Osteocyte (in vitro differentiated cells): Measurements from ENCODE around the gene MIS18A. TPM values are rescaled to one million over a fixed set of nuclear protein-coding genes. Genes with fewer than 3 reads are reported as not detected.
A peak's percentile ranks its signal among the peaks of the same experiment; 100 is the strongest.

Experiments used
- DNase-seq: peaks from one replicate; pipeline ENCODE4 v3.0.0; 2021; ENCODE audit warnings: mixed read lengths; ENCODE audit not compliant: unreplicated experiment; ENCODE audit errors: extremely low spot score
- H3K27ac Mint-ChIP-seq: one replicate; pipeline ENCODE4 v1.8.0; 2021; ENCODE audit warnings: mild to moderate bottlenecking, mixed read lengths; ENCODE audit not compliant: unreplicated experiment
- H3K27me3 Mint-ChIP-seq: one replicate; pipeline ENCODE4 v1.8.0; 2021; ENCODE audit warnings: mixed read lengths; ENCODE audit not compliant: unreplicated experiment
- H3K36me3 Mint-ChIP-seq: one replicate; pipeline ENCODE4 v1.8.0; 2021; ENCODE audit warnings: mixed read lengths; ENCODE audit not compliant: unreplicated experiment
- H3K4me1 Mint-ChIP-seq: one replicate; pipeline ENCODE4 v1.8.0; 2021; ENCODE audit warnings: mixed read lengths; ENCODE audit not compliant: unreplicated experiment
- H3K4me3 Mint-ChIP-seq: one replicate; pipeline ENCODE4 v1.8.0; 2021; ENCODE audit warnings: mild to moderate bottlenecking, moderate library complexity, mixed read lengths; ENCODE audit not compliant: unreplicated experiment
- H3K9me3 Mint-ChIP-seq: one replicate; pipeline ENCODE4 v1.8.0; 2021; ENCODE audit warnings: mixed read lengths; ENCODE audit not compliant: unreplicated experiment
- total RNA-seq: library from RNA; stranded (reverse); gene quantifications from 2 replicates; pipeline ENCODE4 v1.2.1, GENCODE V29; 2021
- TF ChIP-seq, protein P1 (sequence below): fragments of 200-600 bp; sonication (generic); IDR thresholded peaks from 2 replicates; pipeline ENCODE4 v1.5.0; 2021; ENCODE audit warnings: antibody characterized with exemption, mild to moderate bottlenecking, moderate library complexity

Gene MIS18A
- total RNA-seq, 1 donor from 2014 or later = 7.2 TPM

DNA sequence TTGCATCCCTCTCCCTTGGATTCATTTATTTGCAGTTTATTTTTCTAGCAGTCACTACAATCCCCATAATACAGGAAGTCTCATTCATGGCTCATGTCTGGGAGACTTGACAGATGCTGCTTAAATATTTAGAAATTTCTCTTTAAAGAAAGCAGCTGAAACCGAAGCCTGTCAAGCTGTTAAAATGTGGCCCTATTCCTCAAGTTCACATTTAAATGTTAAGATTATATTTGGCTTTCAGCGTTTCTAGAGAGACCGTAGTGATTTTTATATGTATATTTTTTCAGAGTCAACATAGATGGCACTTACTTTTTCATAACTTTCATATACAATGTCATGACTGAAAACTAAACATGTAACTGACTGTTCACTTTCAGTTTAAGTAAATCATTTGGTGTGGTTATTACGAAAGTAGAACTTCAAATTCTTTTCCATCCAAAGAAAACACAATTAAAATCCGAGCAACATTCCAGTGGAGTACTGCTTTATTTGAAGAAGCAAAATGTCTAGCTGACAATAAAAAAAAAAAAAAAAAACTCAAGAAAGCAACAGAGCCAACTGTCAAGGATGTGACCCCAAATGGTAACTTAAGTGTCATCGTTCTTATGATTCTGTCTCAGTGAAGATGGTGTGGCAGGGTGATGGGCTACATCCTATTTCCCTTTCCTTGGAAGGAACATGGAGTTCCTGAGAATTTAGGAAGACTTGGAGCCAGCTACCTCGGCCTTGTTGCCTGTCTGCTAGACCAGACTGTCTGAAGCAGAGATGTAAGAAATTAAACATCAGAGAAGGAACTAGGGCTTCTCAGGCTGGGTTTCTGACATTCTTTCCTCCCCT, 37.8 kb downstream of the MIS18A start:
- Mint-ChIP-seq H3K36me3 (no peaks in the 10 kb centered on the region), H3K27me3 (peaks cover 13% of the 10 kb centered on the region), H3K9me3 (no peaks in the 10 kb centered on the region), H3K4me3 (peak overlapping the region; percentile 31), H3K27ac (peak overlapping the region; percentile 75), H3K4me1 (peaks cover 27% of the 10 kb centered on the region)
- DNase-seq = peak; percentile 13
- TF ChIP-seq, protein P1, sequence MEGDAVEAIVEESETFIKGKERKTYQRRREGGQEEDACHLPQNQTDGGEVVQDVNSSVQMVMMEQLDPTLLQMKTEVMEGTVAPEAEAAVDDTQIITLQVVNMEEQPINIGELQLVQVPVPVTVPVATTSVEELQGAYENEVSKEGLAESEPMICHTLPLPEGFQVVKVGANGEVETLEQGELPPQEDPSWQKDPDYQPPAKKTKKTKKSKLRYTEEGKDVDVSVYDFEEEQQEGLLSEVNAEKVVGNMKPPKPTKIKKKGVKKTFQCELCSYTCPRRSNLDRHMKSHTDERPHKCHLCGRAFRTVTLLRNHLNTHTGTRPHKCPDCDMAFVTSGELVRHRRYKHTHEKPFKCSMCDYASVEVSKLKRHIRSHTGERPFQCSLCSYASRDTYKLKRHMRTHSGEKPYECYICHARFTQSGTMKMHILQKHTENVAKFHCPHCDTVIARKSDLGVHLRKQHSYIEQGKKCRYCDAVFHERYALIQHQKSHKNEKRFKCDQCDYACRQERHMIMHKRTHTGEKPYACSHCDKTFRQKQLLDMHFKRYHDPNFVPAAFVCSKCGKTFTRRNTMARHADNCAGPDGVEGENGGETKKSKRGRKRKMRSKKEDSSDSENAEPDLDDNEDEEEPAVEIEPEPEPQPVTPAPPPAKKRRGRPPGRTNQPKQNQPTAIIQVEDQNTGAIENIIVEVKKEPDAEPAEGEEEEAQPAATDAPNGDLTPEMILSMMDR = no peak

DNA sequence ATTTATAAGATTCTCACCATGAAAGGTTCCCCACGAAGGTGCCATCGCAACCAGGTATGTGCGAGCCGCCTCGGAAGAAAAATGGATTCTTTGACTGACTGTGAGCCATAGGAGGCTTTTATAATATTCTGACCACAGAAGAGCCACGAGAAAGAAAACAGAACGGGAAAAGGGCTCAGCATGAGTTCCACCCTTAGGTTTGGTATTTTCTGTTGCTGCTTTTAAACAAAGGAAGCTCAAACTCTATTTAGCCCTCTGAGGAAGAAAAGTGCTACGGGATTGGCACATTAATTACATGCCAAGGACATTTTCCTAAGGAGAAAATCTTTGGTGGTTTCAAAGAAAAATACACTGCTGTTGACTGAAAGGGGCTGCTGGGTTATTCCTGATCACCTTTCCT, 39.3 kb downstream of the MIS18A start:
- peaks cover 27% of the 10 kb centered on the region for H3K4me1 Mint-ChIP-seq
- TF ChIP-seq, protein P1 = no peak
- H3K9me3 Mint-ChIP-seq = no peaks in the 10 kb centered on the region
- H3K27ac Mint-ChIP-seq = peak overlapping the region; percentile 63
- no peaks in the 10 kb centered on the region for H3K27me3 Mint-ChIP-seq
- no peak for DNase-seq
- H3K4me3 Mint-ChIP-seq = no peak overlapping the region
- H3K36me3 Mint-ChIP-seq = no peaks in the 10 kb centered on the region

DNA sequence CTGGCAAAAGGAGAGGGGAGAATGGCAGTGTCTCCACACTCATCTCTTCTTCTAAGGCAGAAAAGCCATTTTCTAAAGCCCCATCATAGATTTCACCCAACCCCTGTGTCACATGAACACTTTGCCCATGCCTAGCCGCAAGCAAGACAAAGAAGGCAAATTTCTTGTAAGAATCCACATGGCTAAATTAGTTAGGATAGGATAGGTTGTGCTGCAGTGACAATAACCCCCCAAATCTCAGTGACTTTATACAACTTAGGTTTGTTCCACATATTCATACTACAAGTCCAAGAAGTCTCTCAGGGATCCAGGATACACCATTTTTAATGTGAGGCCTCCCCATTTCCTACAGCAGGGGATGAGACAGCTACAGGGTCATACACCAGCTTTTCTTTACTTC, 40.8 kb downstream of the MIS18A start:
- Mint-ChIP-seq H3K36me3 (no peaks in the 10 kb centered on the region), H3K4me3 (no peak overlapping the region), H3K27ac (no peak overlapping the region), H3K27me3 (no peaks in the 10 kb centered on the region), H3K4me1 (peaks cover 27% of the 10 kb centered on the region), H3K9me3 (no peaks in the 10 kb centered on the region)
- DNase-seq = no peak
- TF ChIP-seq, protein P1 = no peak

DNA sequence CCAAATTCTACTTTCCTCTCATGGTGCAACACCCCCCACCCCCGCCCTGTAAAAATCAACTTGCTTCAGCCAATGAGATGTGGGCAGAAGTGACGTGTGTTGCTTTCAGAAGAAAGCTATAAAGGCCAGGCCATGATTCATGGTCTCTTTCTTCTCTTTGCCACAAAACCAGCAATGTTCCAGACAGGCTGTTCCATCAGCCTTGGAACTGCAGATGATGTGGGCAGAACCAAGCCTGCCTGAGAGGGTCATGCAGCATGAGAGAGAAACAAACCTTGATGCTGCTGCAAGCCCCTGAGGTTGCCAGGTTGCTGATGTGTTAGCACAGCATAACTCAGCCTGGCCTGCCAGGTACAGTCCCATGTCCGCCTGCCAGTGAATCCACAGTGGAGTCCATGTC, 41.8 kb downstream of the MIS18A start:
- Mint-ChIP-seq H3K9me3 (no peaks in the 10 kb centered on the region), H3K36me3 (no peaks in the 10 kb centered on the region), H3K27me3 (peaks cover 2% of the 10 kb centered on the region), H3K4me3 (no peak overlapping the region), H3K4me1 (peaks cover 27% of the 10 kb centered on the region), H3K27ac (no peak overlapping the region)
- no peak for DNase-seq
- TF ChIP-seq, protein P1 = no peak

DNA sequence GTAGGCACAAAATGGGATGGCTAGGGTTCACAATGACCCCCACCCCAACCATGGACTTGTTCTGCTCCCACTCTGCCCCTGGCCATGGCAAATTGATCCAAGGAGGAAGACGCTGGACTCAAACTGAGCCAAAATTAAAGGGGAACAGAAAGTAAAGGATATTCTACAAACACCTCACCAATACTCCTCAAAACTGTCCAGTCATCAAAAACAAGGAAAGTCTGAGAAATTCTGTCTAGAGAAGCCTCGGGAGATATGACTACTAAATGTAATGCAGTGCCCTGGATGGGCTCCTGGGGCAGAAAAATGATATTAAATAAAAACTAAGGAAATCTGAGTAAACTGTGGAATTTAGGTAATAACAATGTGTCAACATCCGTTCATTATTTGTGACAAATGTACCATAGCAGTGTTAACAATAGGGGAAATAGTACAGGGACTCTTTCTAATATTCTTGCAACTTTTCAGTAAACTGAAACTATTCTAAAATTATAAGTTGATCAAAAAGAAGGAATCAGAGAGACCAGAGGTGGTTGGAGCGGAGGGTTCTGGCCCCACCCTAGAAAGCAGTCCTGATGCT, 45.0 kb downstream of the MIS18A start:
- no peak for DNase-seq
- Mint-ChIP-seq H3K4me3 (no peak overlapping the region), H3K27me3 (peaks cover 7% of the 10 kb centered on the region), H3K27ac (no peak overlapping the region), H3K36me3 (peaks cover 1% of the 10 kb centered on the region), H3K4me1 (no peaks in the 10 kb centered on the region), H3K9me3 (no peaks in the 10 kb centered on the region)
- TF ChIP-seq, protein P1 = no peak
